Ovary (tissue), 3 donors: ENCODE results near the gene NUBP2.

ENCODE experiments used
- POLR2A ChIP-seq: fragments of 450-650 bp; IDR thresholded peaks from one replicate; pipeline ENCODE4 v1.6.1; 2017; ENCODE audit warnings: antibody characterized with exemption, mild to moderate bottlenecking, moderate library complexity
- TF ChIP-seq, protein P1 (sequence below), 3 donors: fragments of 450-650 bp in 2 of 3; fragments of 200-600 bp in 1 of 3; IDR thresholded peaks; one replicate each; pipeline versions ENCODE4 v1.5.1 to v1.8.0; 2016 to 2022; ENCODE audit warnings: antibody characterized with exemption in 3 of 3, mild to moderate bottlenecking in 1 of 3
- donor health status: DM: no; HTN: no; CAD: no.

DNA sequence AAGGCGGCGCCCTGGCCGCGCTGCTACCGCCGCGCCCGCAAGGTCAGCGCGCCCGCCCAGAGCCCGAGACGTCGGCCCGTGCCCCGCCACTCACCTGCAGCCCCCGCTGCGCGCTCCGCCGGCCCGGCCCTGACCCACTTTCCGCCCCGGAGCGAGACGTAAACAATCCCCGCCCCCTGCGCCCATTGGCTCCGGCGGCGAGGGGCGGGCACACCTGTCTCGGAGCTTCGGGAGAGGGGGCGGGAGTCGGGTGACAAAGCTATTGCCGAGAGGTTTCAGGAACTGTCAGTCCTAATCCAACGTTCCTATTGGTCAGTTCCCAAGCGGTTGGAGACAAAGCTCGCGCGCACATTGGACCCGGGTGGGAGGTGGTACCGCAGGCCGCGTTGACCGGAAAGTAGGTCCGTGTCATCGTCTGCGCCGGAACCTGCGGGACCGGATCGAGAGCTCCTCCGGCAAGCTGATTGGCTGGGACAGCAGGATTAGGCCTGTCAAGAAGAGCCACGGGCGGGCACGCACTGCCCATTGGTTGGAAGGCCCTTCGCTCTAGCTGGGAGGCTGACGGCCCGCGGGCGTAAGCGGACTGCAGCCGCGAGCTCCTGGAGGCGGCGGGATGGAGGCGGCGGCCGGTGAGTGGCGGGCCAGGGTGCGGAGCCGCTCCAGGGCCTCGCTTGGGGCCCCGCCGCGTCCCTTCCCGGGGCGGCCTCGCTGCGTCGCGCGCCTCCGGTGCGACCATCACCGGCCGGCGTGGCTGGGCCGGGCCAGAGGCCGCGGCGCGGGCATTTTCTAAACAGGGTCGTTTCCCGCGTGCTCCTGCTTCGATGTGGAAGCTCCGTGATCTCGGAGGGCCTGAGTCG is at the start of gene NUBP2, which contains the start of gene SPSB3:
- TF ChIP-seq, protein P1, sequence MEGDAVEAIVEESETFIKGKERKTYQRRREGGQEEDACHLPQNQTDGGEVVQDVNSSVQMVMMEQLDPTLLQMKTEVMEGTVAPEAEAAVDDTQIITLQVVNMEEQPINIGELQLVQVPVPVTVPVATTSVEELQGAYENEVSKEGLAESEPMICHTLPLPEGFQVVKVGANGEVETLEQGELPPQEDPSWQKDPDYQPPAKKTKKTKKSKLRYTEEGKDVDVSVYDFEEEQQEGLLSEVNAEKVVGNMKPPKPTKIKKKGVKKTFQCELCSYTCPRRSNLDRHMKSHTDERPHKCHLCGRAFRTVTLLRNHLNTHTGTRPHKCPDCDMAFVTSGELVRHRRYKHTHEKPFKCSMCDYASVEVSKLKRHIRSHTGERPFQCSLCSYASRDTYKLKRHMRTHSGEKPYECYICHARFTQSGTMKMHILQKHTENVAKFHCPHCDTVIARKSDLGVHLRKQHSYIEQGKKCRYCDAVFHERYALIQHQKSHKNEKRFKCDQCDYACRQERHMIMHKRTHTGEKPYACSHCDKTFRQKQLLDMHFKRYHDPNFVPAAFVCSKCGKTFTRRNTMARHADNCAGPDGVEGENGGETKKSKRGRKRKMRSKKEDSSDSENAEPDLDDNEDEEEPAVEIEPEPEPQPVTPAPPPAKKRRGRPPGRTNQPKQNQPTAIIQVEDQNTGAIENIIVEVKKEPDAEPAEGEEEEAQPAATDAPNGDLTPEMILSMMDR (IDR thresholded peaks at IDR 0.05), result peak in 1 of 3 donors; percentile 38
- TF ChIP-seq POLR2A, result peak; percentile 75
